Sigmoid colon (tissue), 4 donors: ENCODE measurements around the gene COQ10A.

ENCODE experiments used
- CTCF ChIP-seq, 4 experiments: fragments of 450-650 bp in 3 of 4; fragments of 200-600 bp in 1 of 4; IDR thresholded peaks; one replicate each; pipeline ENCODE4 v1.5.1; 2016 to 2019; ENCODE audit warnings: antibody characterized with exemption in 4 of 4, mild to moderate bottlenecking in 3 of 4, moderate library complexity in 2 of 4
- EP300 ChIP-seq, 4 donors: sonication (generic); formaldehyde crosslinking; IDR thresholded peaks; one replicate each; pipeline ENCODE4 v1.6.1; 2017; ENCODE audit warnings: antibody characterized with exemption in 4 of 4
- POLR2A ChIP-seq, 2 donors: fragments of 450-650 bp; IDR thresholded peaks; one replicate each; pipeline ENCODE4 v1.6.1; 2016; ENCODE audit warnings: antibody characterized with exemption in 2 of 2, mild to moderate bottlenecking in 2 of 2, moderate library complexity in 2 of 2
- POLR2AphosphoS5 ChIP-seq, 4 donors: sonication (generic); formaldehyde crosslinking; IDR thresholded peaks; one replicate each; pipeline ENCODE4 v1.6.1; 2017; ENCODE audit warnings: antibody characterized with exemption in 4 of 4

GRCh38 chr12:56288705-56289387, 22.1 kb downstream of the COQ10A start:
- TF ChIP-seq CTCF (IDR thresholded peaks at IDR 0.05): no peak
- no peak for TF ChIP-seq POLR2A (IDR thresholded peaks at IDR 0.05)
- no peak for TF ChIP-seq POLR2AphosphoS5 (IDR thresholded peaks at IDR 0.05)
- no peak for TF ChIP-seq EP300 (IDR thresholded peaks at IDR 0.05)
